Measurements from ENCODE around the gene GTF2B. TPM values are rescaled to one million over a fixed set of nuclear protein-coding genes. Genes with fewer than 3 reads are reported as not detected.

GTF2B gene
- total RNA-seq, 1 donor from 2014 or later: 45.5 TPM

- H3K27me3 Mint-ChIP-seq (ENCODE audit: insufficient read depth): no peaks in the 10 kb centered on the region
- H3K27ac Mint-ChIP-seq: no peak overlapping the region
- no peak for DNase-seq (ENCODE audit: low spot score)
- H3K4me1 Mint-ChIP-seq (ENCODE audit: low read depth): no peaks in the 10 kb centered on the region
- no peaks in the 10 kb centered on the region for H3K9me3 Mint-ChIP-seq
- intact Hi-C loops (cut with micrococcal nuclease): loop anchor here (2.0 kb wide), 1 partner anchor 18 kb away; no protein-coding TSS in a partner anchor
- peaks cover 14% of the 10 kb centered on the region for H3K36me3 Mint-ChIP-seq (ENCODE audit: low read depth)
- no peak overlapping the region for H3K4me3 Mint-ChIP-seq
Observed at GRCh38 chr1:88812366-88812765, 79.0 kb downstream of the GTF2B start.

DNA sequence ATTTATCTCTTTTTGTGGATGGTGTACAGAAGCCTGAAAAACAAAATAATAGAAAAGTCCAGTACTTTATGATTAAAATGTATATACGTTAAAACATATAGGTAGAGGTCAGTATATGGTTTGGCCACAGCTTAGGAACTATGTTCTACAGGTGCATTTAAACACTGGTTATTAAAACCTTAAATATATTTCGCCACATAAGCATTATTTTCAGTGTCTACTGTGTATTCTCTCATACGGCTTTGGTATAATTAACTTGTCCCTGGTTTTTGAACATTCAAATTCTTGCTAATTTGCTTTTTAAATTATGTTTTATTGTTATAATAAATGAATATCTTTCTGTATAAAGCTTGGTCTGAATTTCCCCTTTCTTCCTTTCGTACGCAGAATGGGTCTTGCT, 87.9 kb downstream of the GTF2B start:
- intact Hi-C loops (cut with micrococcal nuclease): loop anchor here (5.0 kb wide), 1 partner anchor 134 kb away; no protein-coding TSS in a partner anchor
- Mint-ChIP-seq H3K9me3 (peaks cover 6% of the 10 kb centered on the region), H3K36me3 (ENCODE audit: low read depth) (peaks cover 27% of the 10 kb centered on the region), H3K27ac (no peak overlapping the region), H3K4me1 (ENCODE audit: low read depth) (peaks cover 14% of the 10 kb centered on the region), H3K4me3 (no peak overlapping the region), H3K27me3 (ENCODE audit: insufficient read depth) (no peaks in the 10 kb centered on the region)
- DNase-seq (ENCODE audit: low spot score): no peak

- Mint-ChIP-seq H3K4me3 (no peak overlapping the region), H3K27me3 (ENCODE audit: insufficient read depth) (no peaks in the 10 kb centered on the region), H3K4me1 (ENCODE audit: low read depth) (peaks cover 14% of the 10 kb centered on the region), H3K27ac (no peak overlapping the region), H3K36me3 (ENCODE audit: low read depth) (peaks cover 27% of the 10 kb centered on the region), H3K9me3 (peaks cover 6% of the 10 kb centered on the region)
- no peak for DNase-seq (ENCODE audit: low spot score)
- intact Hi-C loops (cut with micrococcal nuclease): loop anchor here (5.0 kb wide), 1 partner anchor 134 kb away; no protein-coding TSS in a partner anchor
Observed at GRCh38 chr1:88802950-88803349, 88.4 kb downstream of the GTF2B start.

Other genes with a start within 250 kb of the GTF2B start
- 23.8 and 26.0 TPM in 2 replicates for gene PKN2, start 207.3 kb downstream of the GTF2B start, total RNA-seq
- gene KYAT3, start 101.1 kb upstream of the GTF2B start, total RNA-seq: 28.5 and 32.5 TPM in 2 replicates
- 35.8 and 38.9 TPM in 2 replicates for gene RBMXL1, start 101.1 kb upstream of the GTF2B start, total RNA-seq
- gene GBP3, start 131.3 kb upstream of the GTF2B start, total RNA-seq: 12.0 and 14.5 TPM in 2 replicates
- gene GBP1, start 173.6 kb upstream of the GTF2B start, total RNA-seq: 39.1 and 39.5 TPM in 2 replicates
- 225 and 229 TPM in 2 replicates for gene GBP2, start 234.5 kb upstream of the GTF2B start, total RNA-seq

Measured in activated T-helper 1 cell treated with anti-CD3 and anti-CD28 coated beads, Interleukin-12 subunit alpha, Interleukin-12 subunit beta, Interleukin-2, Interleukin-4 antibody, amounts not matched to agents 30 ng/mL and 10 ng/mL and 1 ng/mL, durations not matched to agents 14 hours and 24 hours and 36 hours (primary cell).